ENCODE measurements around the gene KCNIP4. TPM values are rescaled to one million over a fixed set of nuclear protein-coding genes. Genes with fewer than 3 reads are reported as not detected.
A peak's percentile ranks its signal among the peaks of the same experiment; 100 is the strongest.

Gene KCNIP4
- total RNA-seq, 1 donor from 2014 or later = 0.17 TPM

DNA sequence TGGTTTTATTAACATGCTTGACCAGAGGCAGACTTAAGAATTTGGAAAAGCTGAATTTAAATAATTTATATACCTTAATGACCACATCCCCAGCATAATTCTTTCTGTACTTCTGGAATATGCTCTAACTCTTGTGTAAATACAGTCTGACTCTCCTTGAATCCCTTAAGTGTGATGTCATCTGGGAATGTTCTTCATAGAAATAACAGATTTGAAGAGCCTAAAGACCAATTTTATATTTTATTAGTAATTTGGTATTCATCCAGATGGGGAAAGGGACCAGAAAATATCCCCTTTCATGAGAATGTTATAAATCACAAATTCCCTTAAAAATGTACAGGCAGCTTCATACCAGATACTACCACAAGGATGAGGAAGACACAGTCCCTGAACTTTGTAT lies 58.3 kb downstream of the KCNIP4 start:
- TF ChIP-seq CTCF (conservative IDR thresholded peaks at IDR 0.05; ENCODE audit: low read depth, low read length) = no peak
- no peak for DNase-seq (ENCODE audit: low read depth)

DNA sequence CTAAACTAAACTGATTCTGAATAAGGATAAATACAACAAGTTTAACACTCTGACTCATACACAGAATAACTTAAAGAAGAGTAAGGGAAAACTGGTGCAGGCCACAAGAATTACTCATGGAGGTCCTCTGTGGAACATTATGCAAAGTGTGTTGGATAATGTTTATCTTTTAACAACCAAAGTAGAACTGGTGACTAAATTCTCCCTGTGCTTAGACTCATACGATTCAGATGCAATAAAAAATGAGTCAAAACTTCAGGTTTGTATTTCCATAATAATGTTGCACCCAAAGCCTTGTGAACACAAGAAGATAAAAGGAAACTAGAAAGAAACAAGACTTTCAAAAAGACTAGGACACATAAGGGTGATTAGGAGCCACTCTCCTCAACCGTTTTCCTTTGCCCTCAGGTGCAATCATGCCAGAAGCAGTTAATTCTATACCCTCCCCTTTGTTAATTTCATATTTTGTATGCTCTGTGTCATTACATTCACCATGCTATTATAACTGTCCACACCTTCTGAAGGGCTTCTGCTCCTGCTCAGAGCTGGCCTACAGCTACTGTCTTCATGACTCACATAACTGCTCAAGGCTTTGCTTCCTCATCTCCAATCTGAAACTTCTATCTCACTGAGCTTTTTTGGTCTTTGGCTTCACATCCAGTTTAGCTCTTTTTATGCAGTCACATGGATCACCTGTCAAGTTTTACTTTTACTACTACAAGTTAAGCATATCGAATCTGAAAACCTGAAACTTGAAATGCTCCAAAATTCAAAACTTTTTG lies 60.2 kb downstream of the KCNIP4 start:
- DNase-seq (ENCODE audit: low read depth) = peak; percentile 86
- TF ChIP-seq CTCF (conservative IDR thresholded peaks at IDR 0.05; ENCODE audit: low read depth, low read length) = no peak
- H3K4me3 ChIP-seq (ENCODE audit: low read depth, low read length) = no peak overlapping the region

More for the DNA sequence above, 58.3 kb downstream of the KCNIP4 start:
- H3K4me3 ChIP-seq (ENCODE audit: low read depth, low read length) = no peak overlapping the region

DNA sequence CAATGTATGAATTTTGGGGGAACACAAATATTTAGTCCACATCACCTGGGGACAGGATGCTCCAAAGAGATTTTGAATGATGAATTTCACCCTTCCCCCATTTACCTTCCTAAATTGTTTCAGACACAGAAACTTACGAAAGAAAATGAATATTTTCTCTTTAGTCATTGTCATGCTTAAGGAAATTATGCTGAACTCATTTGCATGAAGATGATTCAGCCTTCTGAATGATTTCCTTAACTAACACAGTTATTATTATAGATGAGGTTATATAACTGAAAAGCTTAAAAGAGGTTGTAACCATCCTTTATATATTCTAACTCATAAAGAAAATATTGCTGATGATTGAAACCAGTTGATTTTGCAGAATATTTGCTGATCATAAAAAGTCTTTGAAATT lies 61.1 kb downstream of the KCNIP4 start:
- no peak for TF ChIP-seq CTCF (conservative IDR thresholded peaks at IDR 0.05; ENCODE audit: low read depth, low read length)
- DNase-seq (ENCODE audit: low read depth) = no peak
- H3K4me3 ChIP-seq (ENCODE audit: low read depth, low read length) = no peak overlapping the region

- DNase-seq (ENCODE audit: low read depth) = no peak
- no peak for TF ChIP-seq CTCF (conservative IDR thresholded peaks at IDR 0.05; ENCODE audit: low read depth, low read length)
- H3K4me3 ChIP-seq (ENCODE audit: low read depth, low read length) = no peak overlapping the region
These were observed 62.8 kb downstream of the KCNIP4 start for GRCh38 chr4:21885770-21886169.

DNA sequence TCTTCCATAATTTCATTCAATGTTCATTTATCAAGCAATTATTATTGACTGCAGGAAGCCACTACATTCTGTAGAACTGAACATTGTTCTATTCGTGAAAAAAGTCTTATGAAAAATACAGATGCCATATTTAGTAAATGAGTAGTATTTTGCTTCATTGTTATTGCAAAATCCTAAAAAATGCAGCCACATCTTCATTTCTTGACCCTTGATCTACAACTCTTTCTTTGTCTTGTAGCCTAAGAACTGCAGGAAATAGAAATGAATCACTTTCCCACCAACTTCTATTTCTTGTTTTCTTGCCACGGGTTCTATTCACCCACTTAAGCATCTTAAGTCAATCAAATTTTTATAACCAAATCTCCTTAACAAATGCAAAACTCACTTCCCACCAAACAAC lies 63.3 kb downstream of the KCNIP4 start:
- no peak for DNase-seq (ENCODE audit: low read depth)
- no peak overlapping the region for H3K4me3 ChIP-seq (ENCODE audit: low read depth, low read length)
- no peak for TF ChIP-seq CTCF (conservative IDR thresholded peaks at IDR 0.05; ENCODE audit: low read depth, low read length)

DNA sequence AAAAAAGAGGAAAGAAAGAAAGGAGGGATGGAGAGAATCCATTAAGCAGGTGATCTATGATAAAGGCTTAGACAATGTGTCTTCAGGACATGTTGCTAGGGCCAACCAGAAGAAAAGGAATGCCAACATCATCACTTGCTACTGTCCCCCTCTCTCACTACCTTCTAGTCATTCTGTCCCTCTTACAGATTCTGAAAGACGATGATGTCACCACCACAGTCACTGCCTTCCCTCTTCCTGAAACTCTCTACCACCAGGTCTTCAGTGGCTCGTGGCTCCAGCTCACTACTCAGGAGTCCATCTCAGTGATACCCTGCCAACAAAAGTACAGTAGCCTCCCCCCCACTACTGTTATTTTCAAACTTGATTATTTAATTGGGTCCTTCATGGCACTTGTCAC lies 64.0 kb downstream of the KCNIP4 start:
- no peak for TF ChIP-seq CTCF (conservative IDR thresholded peaks at IDR 0.05; ENCODE audit: low read depth, low read length)
- no peak for DNase-seq (ENCODE audit: low read depth)
- H3K4me3 ChIP-seq (ENCODE audit: low read depth, low read length) = no peak overlapping the region
